Measurements from ENCODE around the gene MAPKAP1.

DNA sequence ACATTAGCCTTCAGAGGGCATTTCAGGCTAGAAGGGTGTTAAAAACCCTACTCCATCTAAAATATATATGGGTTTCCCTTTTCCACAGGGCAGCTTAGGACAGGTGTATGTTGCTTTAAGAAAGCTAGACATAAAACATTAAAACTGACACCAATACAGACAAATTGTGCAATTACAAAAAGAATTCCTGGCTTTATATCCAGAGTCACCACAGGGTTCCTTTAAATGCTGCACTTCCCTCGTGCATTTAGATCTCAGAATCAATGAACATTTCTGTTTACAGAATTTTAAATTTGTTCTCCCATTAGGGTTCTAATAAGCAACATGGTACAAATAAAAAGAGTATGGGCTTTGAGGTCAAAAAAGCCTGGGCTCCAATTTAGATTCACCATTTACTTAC is 170.2 kb downstream of the MAPKAP1 start:
- TF ChIP-seq, protein P1, sequence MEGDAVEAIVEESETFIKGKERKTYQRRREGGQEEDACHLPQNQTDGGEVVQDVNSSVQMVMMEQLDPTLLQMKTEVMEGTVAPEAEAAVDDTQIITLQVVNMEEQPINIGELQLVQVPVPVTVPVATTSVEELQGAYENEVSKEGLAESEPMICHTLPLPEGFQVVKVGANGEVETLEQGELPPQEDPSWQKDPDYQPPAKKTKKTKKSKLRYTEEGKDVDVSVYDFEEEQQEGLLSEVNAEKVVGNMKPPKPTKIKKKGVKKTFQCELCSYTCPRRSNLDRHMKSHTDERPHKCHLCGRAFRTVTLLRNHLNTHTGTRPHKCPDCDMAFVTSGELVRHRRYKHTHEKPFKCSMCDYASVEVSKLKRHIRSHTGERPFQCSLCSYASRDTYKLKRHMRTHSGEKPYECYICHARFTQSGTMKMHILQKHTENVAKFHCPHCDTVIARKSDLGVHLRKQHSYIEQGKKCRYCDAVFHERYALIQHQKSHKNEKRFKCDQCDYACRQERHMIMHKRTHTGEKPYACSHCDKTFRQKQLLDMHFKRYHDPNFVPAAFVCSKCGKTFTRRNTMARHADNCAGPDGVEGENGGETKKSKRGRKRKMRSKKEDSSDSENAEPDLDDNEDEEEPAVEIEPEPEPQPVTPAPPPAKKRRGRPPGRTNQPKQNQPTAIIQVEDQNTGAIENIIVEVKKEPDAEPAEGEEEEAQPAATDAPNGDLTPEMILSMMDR (IDR thresholded peaks at IDR 0.05; ENCODE audit: low read depth, low read length), result no peak
- TF ChIP-seq POLR2A (IDR thresholded peaks at IDR 0.05; ENCODE audit: extremely low read depth, insufficient read length) (no peak), MYC (IDR thresholded peaks at IDR 0.05; ENCODE audit: low read depth, low read length) (no peak)

Measured in NB4 (cell line).